A204.1 (cell line): ENCODE measurements around the gene RPS6KA5.
A peak's percentile ranks its signal among the peaks of the same experiment; 100 is the strongest.
"Not testable (repeated sequence)": the region's sequence is repeated elsewhere in the genome, so short reads cannot be mapped to it uniquely, and the experiment has no call there.

ENCODE experiments used
- FAIRE-seq: peaks from 2 replicates; lab custom pipeline; 2012; peaks lifted over from hg19 to GRCh38; lab: Jason Lieb, UNC

RPS6KA5 gene

GRCh38 chr14:90867501-90867900 is 192.9 kb downstream of the RPS6KA5 start:
- no peak for FAIRE-seq

GRCh38 chr14:90866833-90867232 is 193.6 kb downstream of the RPS6KA5 start:
- FAIRE-seq, result peak; percentile 43

DNA sequence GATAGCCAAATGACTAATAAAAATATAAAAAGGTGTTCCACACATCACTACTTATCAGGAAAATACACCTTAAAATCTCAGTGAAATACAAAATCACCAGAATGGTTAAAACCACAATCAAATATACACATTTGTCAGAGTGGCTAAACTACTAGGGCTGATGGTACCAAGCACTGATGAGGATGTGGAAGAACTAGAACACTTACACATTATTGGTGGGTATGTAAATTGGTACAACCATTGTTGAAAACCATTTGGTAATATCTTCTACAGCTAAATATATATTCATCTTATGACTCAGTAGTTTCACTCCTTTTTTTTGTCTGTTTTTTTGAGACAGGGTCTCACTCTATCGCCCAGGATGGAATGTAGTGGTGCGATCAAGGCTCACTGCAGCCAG is 195.7 kb downstream of the RPS6KA5 start:
- no peak for FAIRE-seq

GRCh38 chr14:90858511-90858910 is 201.9 kb downstream of the RPS6KA5 start:
- no peak for FAIRE-seq

DNA sequence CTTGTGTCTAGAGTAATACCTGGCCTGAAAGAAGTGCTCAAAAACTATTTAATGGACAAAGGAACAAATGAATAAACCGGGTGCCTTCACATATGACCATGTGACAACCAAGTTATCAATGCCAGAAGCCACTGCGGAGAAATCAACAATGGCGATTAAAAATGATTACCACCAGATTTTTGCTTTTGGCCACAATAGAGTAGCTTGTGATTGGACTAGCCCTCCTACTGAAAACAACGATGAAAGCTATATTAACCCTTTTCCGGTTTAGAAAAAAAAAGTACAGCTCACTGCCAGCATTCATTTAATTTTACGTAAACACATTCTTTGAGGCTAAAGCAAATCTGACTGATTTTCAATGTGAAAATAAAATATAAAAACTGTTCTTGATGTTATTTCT is 202.6 kb downstream of the RPS6KA5 start:
- FAIRE-seq, result no peak

DNA sequence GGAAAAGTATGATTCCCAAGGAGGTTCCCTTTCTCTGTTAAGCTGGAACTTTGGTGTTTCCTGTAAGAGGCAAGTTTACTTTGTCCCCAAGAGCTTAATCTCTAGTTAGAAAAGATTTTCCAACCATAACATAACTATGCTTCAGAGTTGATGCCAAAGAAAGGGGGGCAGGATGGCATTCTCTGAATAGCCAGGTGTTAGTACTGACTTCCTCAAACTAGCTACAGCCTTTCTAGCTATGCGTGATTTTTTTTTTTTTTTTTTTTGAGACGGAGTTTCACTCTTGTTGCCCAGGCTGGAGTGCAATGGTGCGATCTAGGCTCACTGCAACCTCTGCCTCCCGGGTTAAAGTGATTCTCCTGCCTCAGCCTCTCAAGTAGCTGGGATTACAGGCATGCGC is 204.3 kb downstream of the RPS6KA5 start:
- FAIRE-seq, result not testable (repeated sequence)

DNA sequence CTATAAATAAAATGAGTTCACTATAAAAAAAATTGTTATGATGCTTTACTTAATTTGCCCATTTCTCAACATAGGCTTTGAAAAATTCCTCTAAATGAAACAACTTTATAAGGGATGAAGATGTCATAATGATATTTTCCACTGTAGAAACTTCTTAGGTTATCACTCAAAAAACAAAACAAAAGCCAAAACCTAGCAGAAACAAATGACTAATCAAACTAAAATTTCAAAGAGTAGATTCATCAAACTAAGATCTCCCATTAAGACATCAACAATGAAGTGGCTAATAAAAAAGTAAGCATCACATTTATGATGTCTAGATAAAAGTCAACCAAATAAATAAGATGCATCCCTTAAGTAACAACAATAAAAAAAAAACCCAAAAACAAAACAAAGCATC is 207.3 kb downstream of the RPS6KA5 start:
- peak; percentile 21 for FAIRE-seq

DNA sequence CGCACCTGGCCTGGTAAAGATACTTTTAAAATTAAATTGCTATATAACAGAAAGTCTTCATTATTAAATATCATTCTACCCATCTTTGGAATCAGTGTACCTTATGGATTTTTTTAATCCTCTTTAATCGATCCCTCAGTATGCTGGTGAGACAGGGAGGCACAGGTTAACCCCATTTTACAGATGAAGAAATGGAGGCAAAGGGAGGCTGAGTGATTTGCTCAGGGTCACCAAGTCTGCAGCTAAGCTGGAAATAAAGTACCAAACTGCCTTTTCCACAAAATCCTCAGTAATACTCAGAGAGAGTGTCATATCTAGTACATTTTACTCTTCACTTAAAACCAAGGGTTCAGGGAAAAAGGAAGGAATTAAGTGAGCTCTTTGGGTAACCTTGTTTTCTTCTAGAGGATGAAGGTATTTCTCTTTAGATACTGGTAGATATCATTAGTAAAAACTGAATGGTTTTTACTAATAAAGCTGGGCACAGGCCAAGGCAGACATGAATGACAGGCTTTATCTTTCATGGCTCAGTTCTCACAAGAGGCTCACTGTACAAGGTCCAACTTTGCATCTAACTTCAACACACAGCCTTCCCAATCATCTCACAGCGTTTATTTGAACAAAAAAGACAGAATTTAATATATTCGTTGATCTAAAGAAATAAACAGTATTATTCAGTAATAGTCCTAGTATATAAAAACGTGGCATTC is 209.0 kb downstream of the RPS6KA5 start:
- FAIRE-seq, result no peak

- no peak for FAIRE-seq
Observed at GRCh38 chr14:90850487-90850886, 210.0 kb downstream of the RPS6KA5 start.

- no peak for FAIRE-seq
Observed at GRCh38 chr14:90849787-90850444, 210.5 kb downstream of the RPS6KA5 start.

GRCh38 chr14:90848944-90849731 is 211.3 kb downstream of the RPS6KA5 start:
- FAIRE-seq, result no peak

DNA sequence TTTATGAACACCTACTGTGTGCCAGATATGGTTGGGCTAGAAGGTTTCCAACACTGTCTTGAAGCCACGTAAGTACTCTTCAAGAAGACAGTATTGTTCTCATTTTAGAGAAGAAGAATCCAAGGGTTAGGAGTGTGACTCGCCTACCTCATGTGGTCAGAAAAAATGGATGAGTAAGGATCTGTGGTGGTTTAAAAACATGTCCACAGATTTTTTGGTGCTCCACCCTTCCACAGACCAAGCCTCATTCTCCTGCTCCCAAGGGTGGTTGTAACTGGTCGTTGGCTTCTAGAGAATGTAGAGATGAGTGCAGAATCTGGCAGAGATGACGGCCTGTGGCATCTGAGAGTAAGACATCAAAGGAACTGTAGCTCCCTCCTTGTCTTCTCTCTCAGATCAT is 213.9 kb downstream of the RPS6KA5 start:
- FAIRE-seq, result no peak

DNA sequence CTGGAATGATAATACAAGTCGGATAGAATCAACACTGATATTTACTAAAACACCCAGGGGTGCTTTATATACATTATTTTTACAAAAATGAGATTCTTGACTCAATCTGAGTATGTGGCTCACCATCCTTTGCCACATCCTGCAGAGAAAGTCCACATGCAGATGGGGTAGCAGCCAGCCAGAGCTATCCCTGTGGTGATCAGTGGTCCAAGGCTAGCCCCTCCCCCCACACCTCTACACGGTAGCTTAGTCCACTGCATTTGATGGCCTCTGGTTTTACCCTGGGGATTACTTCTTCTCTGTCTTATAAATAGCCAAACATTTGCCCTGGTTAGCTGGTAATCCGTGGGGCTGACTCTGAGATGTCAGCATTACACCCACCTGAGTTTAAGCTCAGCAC is 216.1 kb downstream of the RPS6KA5 start:
- no peak for FAIRE-seq

DNA sequence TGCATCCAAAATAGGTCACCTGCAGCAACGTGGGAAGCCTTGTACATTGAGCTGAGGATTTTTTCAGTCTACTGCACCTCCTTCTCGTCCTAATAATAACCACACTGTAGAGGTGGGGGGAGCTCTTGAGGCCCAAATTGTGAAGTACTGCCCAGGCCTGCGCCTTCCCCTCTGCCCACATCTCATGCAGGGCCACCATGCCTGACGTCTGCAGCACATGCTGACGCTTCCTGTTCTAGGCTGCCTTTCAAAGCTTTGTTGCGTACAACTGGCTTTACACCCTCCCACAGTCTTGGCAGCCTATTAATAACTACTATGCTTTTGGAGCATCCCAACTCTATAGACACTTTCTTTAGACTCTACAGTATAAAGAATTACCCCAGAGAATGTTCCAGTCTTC is 217.7 kb downstream of the RPS6KA5 start:
- no peak for FAIRE-seq

DNA sequence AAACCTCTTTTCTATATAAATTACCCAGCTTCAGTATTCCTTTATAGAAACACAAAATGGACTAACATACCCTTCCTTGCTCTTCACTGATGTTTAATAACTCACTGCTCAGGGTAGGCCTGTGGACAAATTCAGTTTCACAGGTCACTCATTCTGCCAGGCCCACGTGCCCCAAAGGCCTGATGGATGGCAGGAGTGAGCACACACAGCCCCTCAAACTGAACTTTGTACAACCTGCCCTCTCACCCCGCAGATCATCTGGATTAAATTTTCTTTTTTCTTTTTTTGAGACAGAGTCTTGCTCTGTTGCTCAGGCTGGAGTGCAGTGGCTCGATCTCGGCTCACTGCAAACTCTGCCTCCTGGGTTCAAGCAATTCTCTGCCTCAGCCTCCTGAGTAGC is 219.8 kb downstream of the RPS6KA5 start:
- not testable (repeated sequence) for FAIRE-seq

GRCh38 chr14:90839889-90840266 is 220.6 kb downstream of the RPS6KA5 start:
- FAIRE-seq, result no peak

- no peak for FAIRE-seq
Observed at GRCh38 chr14:90839024-90839888, 221.2 kb downstream of the RPS6KA5 start.

GRCh38 chr14:90838531-90838930 is 221.9 kb downstream of the RPS6KA5 start:
- not testable (repeated sequence) for FAIRE-seq

DNA sequence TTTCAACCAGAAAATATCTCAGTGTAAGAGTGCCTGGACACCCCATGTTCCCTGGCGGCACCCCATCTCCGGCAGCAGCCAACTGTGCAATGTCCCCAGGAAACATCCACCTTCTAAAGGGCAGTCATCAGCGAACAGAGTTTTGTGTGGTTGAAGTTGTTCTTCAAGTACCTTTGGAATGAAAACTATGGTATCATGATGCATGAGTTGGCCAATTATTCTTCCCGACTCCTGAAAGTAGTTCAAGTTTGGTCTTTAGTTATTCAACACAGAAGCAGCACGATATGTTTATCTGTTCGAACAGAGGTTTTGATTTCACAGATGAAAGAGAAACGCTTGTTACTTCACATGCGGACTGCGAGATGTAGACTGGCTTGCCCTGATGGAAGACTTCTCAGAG is 223.1 kb downstream of the RPS6KA5 start:
- FAIRE-seq, result no peak

DNA sequence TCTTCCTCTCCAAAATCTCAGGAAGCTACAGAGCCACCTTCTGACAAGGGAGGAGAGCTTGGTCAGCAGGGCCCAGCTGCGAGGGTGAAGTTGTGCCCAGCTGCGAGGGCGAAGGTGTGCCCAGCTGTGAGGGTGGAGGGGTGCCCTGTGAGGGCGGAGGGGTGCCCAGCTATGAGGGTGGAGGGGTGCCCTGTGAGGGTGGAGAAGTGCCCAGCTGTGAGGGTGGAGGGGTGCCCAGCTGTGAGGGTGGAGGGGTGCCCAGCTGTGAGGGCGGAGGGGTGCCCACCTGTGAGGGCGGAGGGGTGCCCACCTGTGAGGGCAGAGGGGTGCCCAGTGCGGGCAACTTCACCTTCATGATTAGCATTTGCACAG is 223.8 kb downstream of the RPS6KA5 start:
- no peak for FAIRE-seq

DNA sequence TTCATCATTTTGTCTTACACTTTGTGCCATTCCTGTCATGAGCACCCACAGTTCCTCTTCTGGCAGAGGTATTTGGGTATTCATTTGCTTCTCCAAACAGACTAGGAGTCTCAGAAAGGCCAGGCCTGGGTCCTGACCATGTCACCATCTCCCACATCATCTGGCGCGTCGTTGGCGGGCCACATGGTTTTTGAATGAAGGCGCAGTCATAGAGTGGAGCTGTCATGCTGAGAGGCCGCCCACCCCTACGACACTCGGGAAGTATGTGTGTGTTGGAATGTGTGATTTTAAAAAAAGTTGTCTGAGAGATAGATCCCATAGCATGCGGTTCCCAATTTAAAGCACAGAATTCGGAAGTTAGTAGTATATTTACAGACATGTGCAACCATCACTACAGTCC is 228.6 kb downstream of the RPS6KA5 start:
- no peak for FAIRE-seq

DNA sequence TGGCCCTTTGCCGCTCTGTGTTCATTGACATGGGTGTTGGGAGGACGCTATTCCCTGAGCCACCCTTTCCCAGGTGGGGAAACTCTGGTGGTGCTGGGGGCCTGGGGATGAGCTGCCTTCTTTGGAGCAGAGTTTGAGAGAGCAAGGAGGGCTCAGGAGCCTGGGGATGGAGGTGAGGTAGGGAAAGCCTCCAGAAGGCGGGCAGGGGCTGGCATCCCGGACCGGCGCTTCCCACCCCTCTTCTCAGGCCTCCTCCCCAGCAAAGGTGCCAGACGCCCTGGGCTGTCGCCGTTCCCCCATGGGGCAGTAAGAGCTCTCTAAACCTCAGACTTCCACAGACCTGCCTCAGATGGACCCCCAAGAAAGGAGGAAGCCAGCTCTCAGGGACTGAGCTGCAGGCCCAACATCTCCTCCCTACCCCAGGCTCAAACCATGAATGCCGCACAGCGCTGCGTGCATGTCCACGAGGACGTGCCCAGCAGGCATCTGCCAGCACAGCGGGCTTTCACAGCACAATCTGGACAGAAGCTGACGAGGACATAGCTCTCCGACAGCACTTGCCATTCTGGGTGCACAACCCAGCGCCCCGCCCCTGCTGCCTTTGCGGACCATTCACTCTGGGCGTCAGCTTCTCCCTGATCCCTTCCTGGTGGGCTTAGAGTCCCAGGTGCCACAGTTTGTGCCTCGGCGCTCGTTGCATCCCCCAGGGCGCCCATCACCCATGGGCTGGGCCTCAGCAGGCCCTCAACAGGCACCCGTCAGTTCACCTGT is 229.3 kb downstream of the RPS6KA5 start:
- no peak for FAIRE-seq
